Motor neuron (in vitro differentiated cells): Measurements from ENCODE around the gene ARFIP1. TPM values are rescaled to one million over a fixed set of nuclear protein-coding genes. Genes with fewer than 3 reads are reported as not detected.
"Not testable (repeated sequence)": the region's sequence is repeated elsewhere in the genome, so short reads cannot be mapped to it uniquely, and the experiment has no call there.

Source experiments
- ATAC-seq, 8 experiments: fragments of 200-7000 bp; cut with Tn5 transposase; replicated peaks in 6 of 8; 2 replicates each; pipeline ENCODE4 v1.8.0; 2021; ENCODE audit warnings: mild to moderate bottlenecking in 8 of 8, moderate library complexity in 8 of 8
- H3K27ac ChIP-seq, 2 donors: fragments of 250-450 bp; sonication (Bioruptor Pico); 2 replicates each; pipeline ENCODE4 v1.9.0; 2021; ENCODE audit warnings: antibody characterized with exemption in 2 of 2, mild to moderate bottlenecking in 2 of 2, moderate library complexity in 1 of 2
- H3K4me1 ChIP-seq, 2 donors: fragments of 250-450 bp; sonication (Bioruptor Pico); replicated peaks in 1 of 2; 2 replicates each; pipeline ENCODE4 v1.6.1; 2021; ENCODE audit warnings: antibody characterized with exemption in 2 of 2, mild to moderate bottlenecking in 2 of 2, moderate library complexity in 1 of 2
- H3K4me3 ChIP-seq, 5 donors: fragments of 250-450 bp; sonication (Bioruptor Pico); 2 replicates each; pipeline ENCODE4 v1.9.0; 2021; ENCODE audit warnings: antibody characterized with exemption in 5 of 5, mild to moderate bottlenecking in 5 of 5, moderate library complexity in 4 of 5
- WGBS, 10 experiments: fragments of 450-650 bp; shearing (Covaris generic); methylation state at CpG; one replicate each; pipeline ENCODE4 v1.0.0; 2022; 5-methylcytosine and 5-hydroxymethylcytosine counted together
- in situ Hi-C, 9 experiments: fragments of 400-800 bp; cut with MboI; loops; one replicate each; pipeline ENCODE4 v1.15.0; 2021; ENCODE audit warnings: low sequenced_read_pairs in 9 of 9, low pct_unique_long_range_greater_than_20kb in 2 of 9; ENCODE audit not compliant: unreplicated experiment in 9 of 9
- total RNA-seq, 8 experiments: library from RNA; unstranded; fragments of 300-600 nt; gene quantifications; 2 replicates each; pipeline versions ENCODE4 v1.2.3 to v1.2.4, GENCODE V29; 2022

Gene ARFIP1
- total RNA-seq, 8 experiments from 2014 or later, result 20.6 to 41.9 (median 29.7) TPM

GRCh38 chr4:152825336-152825735 lies 45.6 kb downstream of the ARFIP1 start:
- in situ Hi-C loops, result loop anchor here in 2 of 9 experiments (25.0 kb wide), 1 partner anchor 262 kb away; no protein-coding TSS in a partner anchor
- no peak overlapping the region for H3K4me3 ChIP-seq
- no peak for ATAC-seq
- no peak overlapping the region for H3K27ac ChIP-seq
- no peaks in the 10 kb centered on the region for H3K4me1 ChIP-seq

GRCh38 chr4:152828122-152828521 lies 48.4 kb downstream of the ARFIP1 start:
- in situ Hi-C loops, result loop anchor here in 2 of 9 experiments (25.0 kb wide), 1 partner anchor 259 kb away; no protein-coding TSS in a partner anchor
- ATAC-seq, result no peak
- H3K4me3 ChIP-seq, result no peak overlapping the region
- WGBS, 10 experiments, result 62 to 100% (median 90%) methylated on average over 1 of the region's 1 CpG; no CpG with 5 or more reads in 2 of the 10 experiments
- no peak overlapping the region for H3K27ac ChIP-seq
- no peaks in the 10 kb centered on the region for H3K4me1 ChIP-seq

DNA sequence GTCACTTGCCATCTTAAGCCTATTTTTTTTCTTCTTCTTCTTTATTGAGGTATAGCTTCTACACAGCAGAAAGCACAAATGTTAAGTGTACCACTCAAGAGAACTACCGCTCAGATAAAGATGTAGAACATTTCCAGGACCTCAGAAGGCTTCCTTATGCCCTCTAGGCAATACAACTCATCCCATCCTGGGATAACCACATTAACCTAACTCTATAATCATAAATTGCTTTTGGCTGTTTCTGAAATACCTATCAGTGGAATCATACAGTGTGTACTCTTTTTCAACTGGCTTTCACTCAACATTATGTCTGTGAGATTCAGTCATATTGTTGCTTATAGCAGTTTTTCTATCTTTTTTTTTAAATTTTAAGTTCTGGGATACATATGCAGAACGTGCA lies 51.7 kb downstream of the ARFIP1 start:
- H3K27ac ChIP-seq, result no peak overlapping the region
- no peaks in the 10 kb centered on the region for H3K4me1 ChIP-seq
- H3K4me3 ChIP-seq, result no peak overlapping the region
- 80 to 100% (median 100%) methylated on average over 1 to 2 of the region's 2 CpGs; no CpG with 5 or more reads in 2 of the 10 experiments for WGBS, 10 experiments
- in situ Hi-C loops, result loop anchor here in 2 of 9 experiments (25.0 kb wide), 1 partner anchor 256 kb away; no protein-coding TSS in a partner anchor
- no peak for ATAC-seq

DNA sequence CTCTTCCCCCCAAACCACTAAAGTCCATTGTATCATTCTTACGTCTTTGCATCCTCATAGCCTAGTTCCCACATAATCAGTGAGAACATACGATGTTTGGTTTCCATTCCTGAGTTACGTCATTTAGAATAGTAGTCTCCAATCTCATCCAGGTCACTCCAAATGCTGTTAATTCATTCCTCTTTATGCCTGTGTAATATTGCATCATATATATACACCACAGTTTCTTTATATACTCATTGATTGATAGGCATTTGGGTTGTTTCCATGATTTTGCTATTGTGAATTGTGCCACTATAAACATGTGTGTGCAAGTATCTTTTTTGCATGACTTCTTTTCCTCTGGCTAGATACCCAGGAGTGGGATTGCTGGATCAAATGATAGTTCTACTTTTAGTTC lies 57.2 kb downstream of the ARFIP1 start:
- 87 to 100% (median 93%) methylated on average over 2 to 3 of the region's 3 CpGs; no CpG with 5 or more reads in 2 of the 10 experiments for WGBS, 10 experiments
- no peak for ATAC-seq

GRCh38 chr4:152839729-152840128 lies 60.0 kb downstream of the ARFIP1 start:
- WGBS, 10 experiments, result 78 to 100% (median 98%) methylated on average over 1 of the region's 1 CpG; no CpG with 5 or more reads in 2 of the 10 experiments
- not testable (repeated sequence) for H3K4me1 ChIP-seq, H3K4me3 ChIP-seq, ATAC-seq, H3K27ac ChIP-seq
- in situ Hi-C loops, result loop anchor here in 3 of 9 experiments (10.0 to 25.0 kb wide), 2 partner anchors 248 to 285 kb away; no protein-coding TSS in a partner anchor

More for the DNA sequence above, 57.2 kb downstream of the ARFIP1 start:
- in situ Hi-C loops, result loop anchor here in 2 of 9 experiments (25.0 kb wide), 1 partner anchor 250 kb away; no protein-coding TSS in a partner anchor
- Histone ChIP-seq H3K27ac (no peak overlapping the region), H3K4me3 (no peak overlapping the region), H3K4me1 (no peaks in the 10 kb centered on the region)

- Histone ChIP-seq H3K27ac (no peak overlapping the region), H3K4me1 (no peaks in the 10 kb centered on the region), H3K4me3 (no peak overlapping the region)
- no peak for ATAC-seq
- in situ Hi-C loops, result loop anchor here in 3 of 9 experiments (10.0 to 25.0 kb wide), 2 partner anchors 244 to 281 kb away; no protein-coding TSS in a partner anchor
- WGBS, 10 experiments, result 72 to 100% (median 94%) methylated on average over 1 to 7 of the region's 11 CpGs; no CpG with 5 or more reads in 4 of the 10 experiments
Measured at GRCh38 chr4:152843481-152844090, 63.8 kb downstream of the ARFIP1 start.

GRCh38 chr4:152847376-152847775 lies 67.6 kb downstream of the ARFIP1 start:
- in situ Hi-C loops, result loop anchor here in 3 of 9 experiments (10.0 to 25.0 kb wide), 2 partner anchors 240 to 277 kb away; no protein-coding TSS in a partner anchor
- no peaks in the 10 kb centered on the region for H3K4me1 ChIP-seq
- no peak overlapping the region for H3K27ac ChIP-seq
- no peak for ATAC-seq
- H3K4me3 ChIP-seq, result no peak overlapping the region
- WGBS, 10 experiments, result 63 to 100% (median 90%) methylated on average over 1 of the region's 1 CpG; no CpG with 5 or more reads in 5 of the 10 experiments

DNA sequence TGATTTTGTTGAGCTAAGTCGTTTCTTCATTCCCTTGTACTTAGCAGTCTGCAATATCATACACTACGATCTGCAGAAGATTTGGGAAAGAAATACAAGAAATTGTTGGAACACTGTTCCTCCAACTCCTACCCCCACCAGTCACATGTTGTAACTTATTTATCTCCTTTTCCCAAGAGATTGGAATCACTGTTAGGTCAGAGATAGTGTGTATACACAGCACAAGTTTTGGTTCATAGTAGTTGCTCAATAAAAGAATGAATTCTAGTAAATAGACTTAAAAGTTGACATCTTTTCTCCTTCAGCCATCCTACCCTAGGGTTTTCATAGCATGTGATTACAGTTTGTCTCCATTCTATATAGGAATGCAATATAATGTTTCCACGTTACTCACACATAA lies 68.8 kb downstream of the ARFIP1 start:
- no peaks in the 10 kb centered on the region for H3K4me1 ChIP-seq
- no peak overlapping the region for H3K4me3 ChIP-seq
- in situ Hi-C loops, result loop anchor here in 3 of 9 experiments (10.0 to 25.0 kb wide), 2 partner anchors 239 to 276 kb away; no protein-coding TSS in a partner anchor
- ATAC-seq, result no peak
- no peak overlapping the region for H3K27ac ChIP-seq
- WGBS, 10 experiments, result 78 to 100% (median 96%) methylated on average over 1 to 3 of the region's 3 CpGs; no CpG with 5 or more reads in 1 of the 10 experiments

DNA sequence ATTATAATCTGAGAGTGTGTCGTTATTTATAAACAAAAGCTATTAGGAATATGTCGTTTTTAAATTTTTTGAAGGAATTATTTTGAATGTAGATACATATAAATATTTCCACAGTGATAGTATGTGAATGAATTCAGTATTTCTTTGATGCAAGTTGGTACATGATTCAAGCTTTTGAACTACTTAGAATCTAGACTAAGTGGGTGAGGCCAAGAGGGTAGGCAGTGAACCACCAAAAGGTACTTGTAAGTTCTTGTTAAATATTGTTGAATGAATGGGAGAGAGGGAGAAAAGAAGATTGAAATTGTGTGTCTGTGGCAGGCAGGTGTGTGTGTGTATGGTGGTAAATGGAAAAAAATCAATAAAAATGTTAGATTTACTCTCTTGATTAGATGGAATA lies 69.6 kb downstream of the ARFIP1 start:
- no peaks in the 10 kb centered on the region for H3K4me1 ChIP-seq
- 73 to 100% (median 85%) methylated on average over 2 of the region's 2 CpGs for WGBS, 10 experiments
- H3K27ac ChIP-seq, result no peak overlapping the region
- no peak overlapping the region for H3K4me3 ChIP-seq
- in situ Hi-C loops, result loop anchor here in 3 of 9 experiments (10.0 to 25.0 kb wide), 2 partner anchors 238 to 275 kb away; no protein-coding TSS in a partner anchor
- no peak for ATAC-seq

- H3K4me1 ChIP-seq, result no peaks in the 10 kb centered on the region
- WGBS, 10 experiments, result 29 to 60% (median 54%) methylated on average over 1 to 4 of the region's 4 CpGs; no CpG with 5 or more reads in 5 of the 10 experiments
- H3K4me3 ChIP-seq, result no peak overlapping the region
- H3K27ac ChIP-seq, result no peak overlapping the region
- peak in 2 of 8 experiments; percentile 80 to 92 for ATAC-seq
- in situ Hi-C loops, result no loop called here
Measured at GRCh38 chr4:152850377-152850776, 70.6 kb downstream of the ARFIP1 start.

GRCh38 chr4:152851226-152851625 lies 71.5 kb downstream of the ARFIP1 start:
- H3K27ac ChIP-seq, result no peak overlapping the region
- H3K4me3 ChIP-seq, result no peak overlapping the region
- H3K4me1 ChIP-seq, result no peaks in the 10 kb centered on the region
- 64 to 100% (median 93%) methylated on average over 1 of the region's 1 CpG; no CpG with 5 or more reads in 4 of the 10 experiments for WGBS, 10 experiments
- ATAC-seq, result no peak
- in situ Hi-C loops, result no loop called here

DNA sequence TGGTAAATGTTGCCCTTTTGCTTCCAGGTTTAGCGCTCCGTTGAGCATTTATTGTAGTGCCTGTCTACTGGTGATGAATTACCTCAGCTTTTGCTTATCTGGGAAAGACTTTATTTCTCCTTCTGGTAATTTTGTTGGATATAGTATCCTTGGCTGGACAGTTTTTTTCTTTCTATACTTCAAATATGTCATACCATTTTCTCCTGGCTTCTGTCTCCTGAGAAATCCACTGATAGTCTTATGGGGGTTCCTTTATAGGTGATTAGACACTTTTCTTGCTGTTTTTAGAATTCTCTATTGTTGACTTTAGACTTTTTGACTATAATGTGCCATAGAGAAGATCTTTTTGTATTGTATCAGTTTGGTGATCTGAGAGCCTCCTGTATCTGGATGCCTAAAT lies 73.5 kb downstream of the ARFIP1 start:
- ATAC-seq, result no peak
- WGBS, 10 experiments, result 86 to 100% (median 98%) methylated on average over 2 of the region's 2 CpGs
- H3K27ac ChIP-seq, result no peak overlapping the region
- no peaks in the 10 kb centered on the region for H3K4me1 ChIP-seq
- in situ Hi-C loops, result no loop called here
- H3K4me3 ChIP-seq, result no peak overlapping the region

DNA sequence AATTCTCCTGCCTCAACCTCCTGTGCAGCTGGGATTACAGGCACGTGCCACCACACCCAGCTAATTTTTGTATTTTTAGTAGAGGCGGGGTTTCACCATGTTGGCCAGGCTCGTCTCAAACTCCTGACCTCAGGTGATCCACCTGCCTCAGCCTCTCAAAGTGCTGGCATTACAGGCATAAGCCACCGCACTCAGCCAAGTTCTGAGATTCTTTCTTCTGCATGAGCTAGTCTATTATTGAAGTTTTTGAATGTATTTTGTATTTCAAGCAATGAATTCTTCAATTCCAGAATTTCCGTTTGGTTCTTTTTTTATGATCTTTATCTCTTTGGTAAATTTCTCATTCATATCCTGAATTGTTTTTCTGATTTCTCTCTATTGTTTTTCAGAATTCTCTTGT lies 74.3 kb downstream of the ARFIP1 start:
- WGBS, 10 experiments, result 93 to 100% (median 96%) methylated on average over 1 to 5 of the region's 5 CpGs
- H3K27ac ChIP-seq, H3K4me1 ChIP-seq, in situ Hi-C loops, ATAC-seq, H3K4me3 ChIP-seq: not testable (repeated sequence)
